ENCODE results near the gene IGSF8.

- TF ChIP-seq, protein P1, sequence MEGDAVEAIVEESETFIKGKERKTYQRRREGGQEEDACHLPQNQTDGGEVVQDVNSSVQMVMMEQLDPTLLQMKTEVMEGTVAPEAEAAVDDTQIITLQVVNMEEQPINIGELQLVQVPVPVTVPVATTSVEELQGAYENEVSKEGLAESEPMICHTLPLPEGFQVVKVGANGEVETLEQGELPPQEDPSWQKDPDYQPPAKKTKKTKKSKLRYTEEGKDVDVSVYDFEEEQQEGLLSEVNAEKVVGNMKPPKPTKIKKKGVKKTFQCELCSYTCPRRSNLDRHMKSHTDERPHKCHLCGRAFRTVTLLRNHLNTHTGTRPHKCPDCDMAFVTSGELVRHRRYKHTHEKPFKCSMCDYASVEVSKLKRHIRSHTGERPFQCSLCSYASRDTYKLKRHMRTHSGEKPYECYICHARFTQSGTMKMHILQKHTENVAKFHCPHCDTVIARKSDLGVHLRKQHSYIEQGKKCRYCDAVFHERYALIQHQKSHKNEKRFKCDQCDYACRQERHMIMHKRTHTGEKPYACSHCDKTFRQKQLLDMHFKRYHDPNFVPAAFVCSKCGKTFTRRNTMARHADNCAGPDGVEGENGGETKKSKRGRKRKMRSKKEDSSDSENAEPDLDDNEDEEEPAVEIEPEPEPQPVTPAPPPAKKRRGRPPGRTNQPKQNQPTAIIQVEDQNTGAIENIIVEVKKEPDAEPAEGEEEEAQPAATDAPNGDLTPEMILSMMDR (IDR thresholded peaks at IDR 0.05; ENCODE audit: insufficient read depth, low read depth, low read length), result no peak
- no peak for TF ChIP-seq EZH2 (IDR thresholded peaks at IDR 0.05; ENCODE audit: insufficient read depth, low read length)
These were observed 15.0 kb upstream of the IGSF8 start for GRCh38 chr1:160113407-160113806.
